ENCODE measurements around the gene PBX3. TPM values are rescaled to one million over a fixed set of nuclear protein-coding genes. Genes with fewer than 3 reads are reported as not detected.

Gene PBX3
- total RNA-seq, 4 donors from 2014 or later = 18.0 to 33.5 (median 24.2) TPM

- 3 to 4% methylated on average over 30 of the region's 30 CpGs for WGBS, 2 donors
- no peak for DNase-seq (ENCODE audit: low spot score in 2 of 2)
- Histone ChIP-seq H3K4me1 (peaks cover 0 to 50% (median 5%) of the 10 kb centered on the region in 4 donors), H3K27me3 (no peaks in the 10 kb centered on the region), H3K9me3 (no peaks in the 10 kb centered on the region), H3K36me3 (no peaks in the 10 kb centered on the region), H3K4me3 (peak overlapping the region; percentile 66 to 93 (median 72)), H3K27ac (peak overlapping the region; percentile 59 to 93 (median 83))
- TF ChIP-seq POLR2A (IDR thresholded peaks at IDR 0.05) (no peak), EP300 (IDR thresholded peaks at IDR 0.05) (peak in 1 of 2 donors; percentile 11)
- TF ChIP-seq, protein P1, sequence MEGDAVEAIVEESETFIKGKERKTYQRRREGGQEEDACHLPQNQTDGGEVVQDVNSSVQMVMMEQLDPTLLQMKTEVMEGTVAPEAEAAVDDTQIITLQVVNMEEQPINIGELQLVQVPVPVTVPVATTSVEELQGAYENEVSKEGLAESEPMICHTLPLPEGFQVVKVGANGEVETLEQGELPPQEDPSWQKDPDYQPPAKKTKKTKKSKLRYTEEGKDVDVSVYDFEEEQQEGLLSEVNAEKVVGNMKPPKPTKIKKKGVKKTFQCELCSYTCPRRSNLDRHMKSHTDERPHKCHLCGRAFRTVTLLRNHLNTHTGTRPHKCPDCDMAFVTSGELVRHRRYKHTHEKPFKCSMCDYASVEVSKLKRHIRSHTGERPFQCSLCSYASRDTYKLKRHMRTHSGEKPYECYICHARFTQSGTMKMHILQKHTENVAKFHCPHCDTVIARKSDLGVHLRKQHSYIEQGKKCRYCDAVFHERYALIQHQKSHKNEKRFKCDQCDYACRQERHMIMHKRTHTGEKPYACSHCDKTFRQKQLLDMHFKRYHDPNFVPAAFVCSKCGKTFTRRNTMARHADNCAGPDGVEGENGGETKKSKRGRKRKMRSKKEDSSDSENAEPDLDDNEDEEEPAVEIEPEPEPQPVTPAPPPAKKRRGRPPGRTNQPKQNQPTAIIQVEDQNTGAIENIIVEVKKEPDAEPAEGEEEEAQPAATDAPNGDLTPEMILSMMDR (IDR thresholded peaks at IDR 0.05) = no peak
These were observed 1.4 kb downstream of the PBX3 start for GRCh38 chr9:125748446-125749099.

GRCh38 chr9:125749287-125749935, 2.2 kb downstream of the PBX3 start:
- no peaks in the 10 kb centered on the region for H3K27me3 ChIP-seq
- no peaks in the 10 kb centered on the region for H3K9me3 ChIP-seq
- no peak for TF ChIP-seq POLR2A (IDR thresholded peaks at IDR 0.05)
- TF ChIP-seq EP300 (IDR thresholded peaks at IDR 0.05) = no peak
- TF ChIP-seq, protein P1 (IDR thresholded peaks at IDR 0.05) = no peak
- no peaks in the 10 kb centered on the region for H3K36me3 ChIP-seq
- peak overlapping the region; percentile 66 to 93 (median 72) for H3K4me3 ChIP-seq
- peak overlapping the region; percentile 59 to 93 (median 83) for H3K27ac ChIP-seq
- no peak for DNase-seq (ENCODE audit: low spot score in 2 of 2)
- H3K4me1 ChIP-seq = peaks cover 0 to 52% (median 5%) of the 10 kb centered on the region in 4 donors
- WGBS, 2 donors = 82% methylated on average over 4 of the region's 4 CpGs

GRCh38 chr9:125749951-125750626, 2.9 kb downstream of the PBX3 start:
- Histone ChIP-seq H3K27ac (peak overlapping the region in 2 of 4 donors; percentile 47 to 58), H3K9me3 (no peaks in the 10 kb centered on the region), H3K4me3 (no peak overlapping the region), H3K36me3 (no peaks in the 10 kb centered on the region), H3K27me3 (no peaks in the 10 kb centered on the region), H3K4me1 (peaks cover 0 to 57% (median 5%) of the 10 kb centered on the region in 4 donors)
- WGBS, 2 donors = 81 to 84% methylated on average over 4 of the region's 4 CpGs
- no peak for TF ChIP-seq EP300 (IDR thresholded peaks at IDR 0.05)
- no peak for TF ChIP-seq POLR2A (IDR thresholded peaks at IDR 0.05)
- TF ChIP-seq, protein P1 (IDR thresholded peaks at IDR 0.05) = no peak
- no peak for DNase-seq (ENCODE audit: low spot score in 2 of 2)

- WGBS, 2 donors = 72 to 79% methylated on average over 6 of the region's 6 CpGs
- Histone ChIP-seq H3K9me3 (no peaks in the 10 kb centered on the region), H3K4me3 (no peak overlapping the region), H3K27ac (peak overlapping the region in 2 of 4 donors; percentile 47 to 58), H3K27me3 (no peaks in the 10 kb centered on the region), H3K36me3 (no peaks in the 10 kb centered on the region), H3K4me1 (peaks cover 0 to 55% (median 5%) of the 10 kb centered on the region in 4 donors)
- TF ChIP-seq, protein P1 (IDR thresholded peaks at IDR 0.05) = no peak
- no peak for TF ChIP-seq EP300 (IDR thresholded peaks at IDR 0.05)
- TF ChIP-seq POLR2A (IDR thresholded peaks at IDR 0.05) = no peak
- no peak for DNase-seq (ENCODE audit: low spot score in 2 of 2)
These were observed 3.4 kb downstream of the PBX3 start for GRCh38 chr9:125750627-125751011.
